CD8-positive, alpha-beta memory T cell (primary cell): ENCODE data around the gene HAO1. TPM values are rescaled to one million over a fixed set of nuclear protein-coding genes. Genes with fewer than 3 reads are reported as not detected.
"Not testable (repeated sequence)": the region's sequence is repeated elsewhere in the genome, so short reads cannot be mapped to it uniquely, and the experiment has no call there.

Experiments
- CTCF ChIA-PET: fragments of 350-600 bp; sonication (Branson Sonifier 250); formaldehyde crosslinking; loops from one replicate; lab custom pipeline; 2021; ENCODE audit warnings: antibody characterized with exemption; lab: Charles Lee
- POLR2A ChIA-PET: fragments of 350-600 bp; sonication (Branson Sonifier 250); formaldehyde crosslinking; loops from one replicate; lab custom pipeline; 2021; ENCODE audit warnings: antibody characterized with exemption; lab: Charles Lee
- DNase-seq, 5 donors: peaks; one replicate each; pipeline versions ENCODE4 v3.0.0 to v3.0.0-alpha.2; 2020 to 2022; ENCODE audit warnings: mixed read lengths in 1 of 5
- H3K27ac ChIP-seq: one replicate; pipeline ENCODE4 v1.7.0; 2013; ENCODE audit warnings: low read depth, mild to moderate bottlenecking, low read length, moderate library complexity
- H3K27me3 ChIP-seq: 2 replicates; pipeline ENCODE4 v1.7.0; 2013; ENCODE audit warnings: low read length, mild to moderate bottlenecking; ENCODE audit not compliant: insufficient read depth, poor library complexity, severe bottlenecking
- H3K36me3 ChIP-seq: 2 replicates; pipeline ENCODE4 v1.7.0; 2013; ENCODE audit warnings: mild to moderate bottlenecking, low read length, moderate library complexity; ENCODE audit not compliant: insufficient read depth
- H3K4me1 ChIP-seq: 2 replicates; pipeline ENCODE4 v1.7.0; 2013; ENCODE audit warnings: mild to moderate bottlenecking, low read length, moderate library complexity; ENCODE audit not compliant: insufficient read depth
- H3K4me3 ChIP-seq: 2 replicates; pipeline ENCODE4 v1.7.0; 2013; ENCODE audit warnings: mild to moderate bottlenecking, low read length
- H3K9me3 ChIP-seq: 2 replicates; pipeline ENCODE4 v1.7.0; 2013; ENCODE audit warnings: mild to moderate bottlenecking, low read length
- H3K27ac Mint-ChIP-seq, 8 donors: one replicate each; pipeline ENCODE4 v1.8.0; 2020 to 2021; ENCODE audit warnings: mixed read lengths in 8 of 8, mild to moderate bottlenecking in 6 of 8, inconsistent platforms in 3 of 8, moderate library complexity in 3 of 8
- H3K27me3 Mint-ChIP-seq, 2 donors: one replicate each; pipeline ENCODE4 v1.8.0; 2020 to 2021; ENCODE audit warnings: mixed read lengths in 2 of 2, mild to moderate bottlenecking in 1 of 2, moderate library complexity in 1 of 2
- H3K36me3 Mint-ChIP-seq, 3 donors: one replicate each; pipeline ENCODE4 v1.8.0; 2020 to 2021; ENCODE audit warnings: mixed read lengths in 3 of 3, inconsistent platforms in 1 of 3, mild to moderate bottlenecking in 1 of 3
- H3K4me1 Mint-ChIP-seq, 3 donors: one replicate each; pipeline ENCODE4 v1.8.0; 2020 to 2021; ENCODE audit warnings: mixed read lengths in 3 of 3, inconsistent platforms in 1 of 3, mild to moderate bottlenecking in 1 of 3
- H3K4me3 Mint-ChIP-seq, 7 donors: one replicate each; pipeline ENCODE4 v1.8.0; 2020 to 2021; ENCODE audit warnings: mixed read lengths in 7 of 7, mild to moderate bottlenecking in 6 of 7, moderate library complexity in 4 of 7, inconsistent platforms in 2 of 7
- H3K9me3 Mint-ChIP-seq, 5 donors: one replicate each; pipeline ENCODE4 v1.8.0; 2020 to 2022; ENCODE audit warnings: mixed read lengths in 5 of 5, mild to moderate bottlenecking in 3 of 5, moderate library complexity in 2 of 5, inconsistent platforms in 1 of 5
- polyA plus RNA-seq: library from polyadenylated mRNA; unstranded; fragments of 300-500 nt; fragmentation: Illumina TruSeq; gene quantifications from one replicate; pipeline ENCODE4 v1.2.3, GENCODE V29; 2021
- total RNA-seq, 2 experiments: library from RNA; stranded (reverse); gene quantifications; one replicate each; pipeline ENCODE4 v1.2.3, GENCODE V29; 2021

The HAO1 gene
- total and polyA plus RNA-seq, 3 experiments from 2014 or later: not detected

DNA sequence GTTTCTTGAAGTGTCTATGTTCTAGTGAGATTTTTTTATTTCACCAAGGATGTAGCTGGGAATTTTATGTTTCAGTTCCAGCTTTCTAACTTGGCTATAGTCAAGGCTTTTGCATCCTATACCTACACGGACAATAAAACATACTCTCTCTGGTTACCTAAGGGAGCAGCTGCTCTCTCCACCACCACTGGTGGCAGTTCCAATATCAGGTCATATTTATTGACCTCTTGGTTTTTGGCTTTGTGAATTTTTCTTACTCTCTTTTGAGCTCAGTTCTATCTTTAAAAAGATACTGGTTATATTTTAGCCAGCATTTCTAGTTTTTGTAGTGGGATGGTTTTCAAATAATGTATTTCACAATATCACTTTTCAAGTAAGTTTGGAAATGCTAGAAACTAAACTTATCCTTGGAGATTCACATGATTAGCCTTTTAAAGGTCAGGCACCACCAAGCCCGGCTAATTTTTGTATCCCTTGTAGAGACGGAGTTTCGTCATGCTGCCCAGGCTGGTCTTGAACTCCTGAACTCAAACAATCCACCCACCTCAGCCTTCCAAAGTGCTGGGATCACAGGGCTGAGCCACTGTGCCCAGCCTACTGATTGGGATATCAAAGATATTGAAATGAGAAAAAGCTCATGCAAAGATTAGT lies 34.7 kb upstream of the HAO1 start:
- H3K4me3 ChIP-seq: no peak overlapping the region
- H3K36me3 ChIP-seq: no peaks in the 10 kb centered on the region
- H3K27ac ChIP-seq: no peak overlapping the region
- ChIA-PET POLR2A (no interaction called here), CTCF (interaction anchor here (1.1 kb wide), 1 partner anchor 8 kb away, joined by 3 read pairs; no protein-coding TSS in a partner anchor)
- Mint-ChIP-seq H3K27ac (peak overlapping the region in 2 of 8 donors; percentile 22 to 77), H3K36me3 (peaks cover 4 to 19% (median 4%) of the 10 kb centered on the region in 3 donors), H3K4me3 (no peak overlapping the region), H3K27me3 (no peaks in the 10 kb centered on the region), H3K9me3 (no peaks in the 10 kb centered on the region), H3K4me1 (no peaks in the 10 kb centered on the region)
- no peak for DNase-seq
- H3K9me3 ChIP-seq: no peaks in the 10 kb centered on the region
- no peaks in the 10 kb centered on the region for H3K27me3 ChIP-seq
- no peaks in the 10 kb centered on the region for H3K4me1 ChIP-seq

DNA sequence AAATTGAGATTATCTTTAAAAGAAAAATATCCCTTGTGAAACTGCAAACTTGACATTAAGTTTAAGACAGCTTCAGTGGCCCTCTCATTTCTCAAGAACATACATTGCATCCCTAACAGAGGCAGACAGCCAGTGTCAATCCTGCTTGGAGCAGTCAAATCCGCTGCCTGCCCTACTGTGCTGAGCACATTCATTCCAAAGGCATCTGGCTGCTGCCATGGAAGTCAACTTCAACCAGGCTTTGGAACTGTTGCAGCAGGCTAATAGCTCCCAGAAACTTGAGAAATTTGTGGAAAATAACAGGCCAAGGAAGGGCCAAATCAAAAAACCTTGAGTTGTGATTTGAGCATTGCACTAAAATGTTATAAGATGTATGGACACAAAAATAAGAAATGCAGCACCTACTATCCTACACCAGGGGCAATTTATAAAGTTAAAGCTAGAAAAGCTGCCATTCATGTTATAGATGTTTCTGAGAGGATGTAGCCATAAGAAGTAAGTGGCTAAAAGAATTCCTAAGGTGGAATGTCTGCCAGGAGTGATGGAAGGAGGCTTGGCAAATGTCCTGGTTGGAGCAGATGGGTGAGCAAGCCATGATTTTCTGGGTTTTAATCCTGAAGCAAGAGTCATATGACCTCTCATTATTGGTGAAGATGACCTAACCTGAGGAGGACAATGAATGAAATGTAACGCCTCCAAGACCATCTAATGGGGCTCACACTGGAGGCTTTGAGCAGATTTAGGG lies 31.4 kb upstream of the HAO1 start:
- Histone ChIP-seq H3K36me3 (no peaks in the 10 kb centered on the region), H3K4me1 (no peaks in the 10 kb centered on the region), H3K27ac (no peak overlapping the region), H3K4me3 (no peak overlapping the region), H3K27me3 (no peaks in the 10 kb centered on the region), H3K9me3 (no peaks in the 10 kb centered on the region)
- Mint-ChIP-seq H3K9me3 (no peaks in the 10 kb centered on the region), H3K36me3 (no peaks in the 10 kb centered on the region), H3K4me3 (no peak overlapping the region), H3K4me1 (no peaks in the 10 kb centered on the region), H3K27ac (no peak overlapping the region), H3K27me3 (no peaks in the 10 kb centered on the region)
- POLR2A ChIA-PET: no interaction called here
- DNase-seq: no peak
- CTCF ChIA-PET: no interaction called here

DNA sequence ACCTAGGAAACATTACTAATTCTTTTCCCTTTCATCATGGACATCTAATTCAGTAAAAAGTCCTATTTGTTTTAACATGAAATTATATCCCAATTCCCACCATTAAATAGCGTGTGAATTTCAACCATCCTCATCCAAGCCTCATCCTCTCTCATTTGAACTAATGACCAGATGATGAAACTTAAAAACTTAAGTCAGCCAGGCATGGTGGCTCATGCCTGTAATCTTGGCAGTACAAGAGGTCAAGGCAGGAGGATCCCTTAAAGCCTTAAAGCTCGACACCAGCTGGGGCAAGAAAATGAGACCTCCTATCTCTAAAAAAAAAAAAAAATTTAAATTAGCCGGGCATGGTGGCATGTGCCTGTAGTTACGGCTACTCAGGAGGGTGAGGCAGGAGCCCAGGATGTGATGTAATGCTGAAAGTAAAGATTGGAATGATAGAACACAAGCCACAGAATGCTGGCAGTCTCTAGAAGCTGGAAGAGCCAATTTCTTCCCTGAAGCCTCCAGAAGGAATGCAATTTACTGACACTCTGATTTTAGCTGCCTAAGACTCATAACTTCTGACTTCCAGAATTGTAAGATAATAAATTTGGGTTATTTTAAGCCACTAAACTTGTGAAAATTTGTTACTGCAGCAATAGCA lies 27.1 kb upstream of the HAO1 start:
- H3K27ac Mint-ChIP-seq: peak overlapping the region in 1 of 8 donors; percentile 10
- Histone ChIP-seq H3K36me3 (no peaks in the 10 kb centered on the region), H3K9me3 (no peaks in the 10 kb centered on the region), H3K4me3 (no peak overlapping the region), H3K27me3 (no peaks in the 10 kb centered on the region), H3K27ac (no peak overlapping the region), H3K4me1 (no peaks in the 10 kb centered on the region)
- CTCF ChIA-PET: interaction anchor here (1.3 kb wide), 1 partner anchor 7 kb away, joined by 3 read pairs; no protein-coding TSS in a partner anchor
- POLR2A ChIA-PET: no interaction called here
- H3K4me3 Mint-ChIP-seq: no peak overlapping the region
- no peaks in the 10 kb centered on the region for H3K36me3 Mint-ChIP-seq
- no peaks in the 10 kb centered on the region for H3K4me1 Mint-ChIP-seq
- no peaks in the 10 kb centered on the region for H3K9me3 Mint-ChIP-seq
- peaks cover 2 to 22% of the 10 kb centered on the region in 2 donors for H3K27me3 Mint-ChIP-seq
- no peak for DNase-seq

GRCh38 chr20:7966176-7966575 lies 25.9 kb upstream of the HAO1 start:
- no peak overlapping the region for H3K27ac ChIP-seq
- ChIA-PET POLR2A (no interaction called here), CTCF (interaction anchor here (1.3 kb wide), 1 partner anchor 9 kb away, joined by 3 read pairs; no protein-coding TSS in a partner anchor)
- H3K27me3 ChIP-seq: no peaks in the 10 kb centered on the region
- Mint-ChIP-seq H3K27ac (no peak overlapping the region), H3K9me3 (no peaks in the 10 kb centered on the region), H3K4me3 (no peak overlapping the region), H3K4me1 (no peaks in the 10 kb centered on the region), H3K36me3 (no peaks in the 10 kb centered on the region), H3K27me3 (peaks cover 5 to 24% of the 10 kb centered on the region in 2 donors)
- H3K9me3 ChIP-seq: no peaks in the 10 kb centered on the region
- no peak overlapping the region for H3K4me3 ChIP-seq
- H3K4me1 ChIP-seq: no peaks in the 10 kb centered on the region
- no peaks in the 10 kb centered on the region for H3K36me3 ChIP-seq
- DNase-seq: no peak

DNA sequence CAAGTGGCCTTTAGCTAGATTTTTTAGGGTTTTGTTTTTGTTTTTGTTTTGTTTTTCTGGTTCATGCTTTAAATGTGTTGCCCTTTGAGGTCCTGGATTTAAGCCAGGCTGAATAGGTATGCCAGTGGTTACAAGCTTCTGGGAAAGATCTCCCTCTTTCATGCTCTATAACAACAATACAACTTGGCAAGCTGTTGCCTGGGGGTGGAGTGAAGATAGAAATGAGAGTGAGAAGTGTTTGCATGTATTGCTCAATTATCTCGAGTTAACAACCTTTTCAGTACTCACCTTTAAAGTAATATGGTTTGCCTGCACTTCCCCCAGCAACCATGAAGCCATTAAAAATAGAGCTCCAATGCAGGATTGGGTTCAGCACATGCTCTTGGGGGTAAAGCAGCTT lies 19.2 kb upstream of the HAO1 start:
- Mint-ChIP-seq H3K4me3 (no peak overlapping the region), H3K27me3 (peaks cover 31 to 67% of the 10 kb centered on the region in 2 donors), H3K36me3 (peaks cover 0 to 3% (median 2%) of the 10 kb centered on the region in 3 donors), H3K4me1 (no peaks in the 10 kb centered on the region), H3K9me3 (peaks cover 0 to 22% (median 2%) of the 10 kb centered on the region in 5 donors), H3K27ac (peak overlapping the region in 1 of 8 donors; percentile 0)
- peaks cover 4% of the 10 kb centered on the region for H3K27me3 ChIP-seq
- no peaks in the 10 kb centered on the region for H3K9me3 ChIP-seq
- no peak overlapping the region for H3K4me3 ChIP-seq
- ChIA-PET CTCF (no interaction called here), POLR2A (no interaction called here)
- no peaks in the 10 kb centered on the region for H3K4me1 ChIP-seq
- no peaks in the 10 kb centered on the region for H3K36me3 ChIP-seq
- no peak overlapping the region for H3K27ac ChIP-seq
- DNase-seq: no peak

DNA sequence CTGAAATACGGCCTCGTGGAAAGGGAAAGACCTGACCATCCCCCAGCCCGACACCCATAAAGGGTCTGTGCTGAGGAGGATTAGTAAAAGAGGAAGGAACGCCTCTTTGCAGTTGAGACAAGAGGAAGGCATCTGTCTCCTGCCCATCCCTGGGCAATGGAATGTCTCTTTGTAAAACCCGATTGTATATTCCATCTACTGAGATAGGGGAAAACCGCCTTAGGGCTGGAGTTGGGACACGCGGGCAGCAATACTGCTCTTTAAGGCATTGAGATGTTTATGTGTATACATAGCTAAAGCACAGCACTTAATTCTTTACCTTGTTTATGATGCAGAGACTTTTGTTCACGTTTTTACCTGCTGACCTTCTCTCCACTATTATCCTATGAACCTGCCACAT lies 16.3 kb upstream of the HAO1 start:
- peaks cover 0 to 30% (median 12%) of the 10 kb centered on the region in 5 donors for H3K9me3 Mint-ChIP-seq

DNA sequence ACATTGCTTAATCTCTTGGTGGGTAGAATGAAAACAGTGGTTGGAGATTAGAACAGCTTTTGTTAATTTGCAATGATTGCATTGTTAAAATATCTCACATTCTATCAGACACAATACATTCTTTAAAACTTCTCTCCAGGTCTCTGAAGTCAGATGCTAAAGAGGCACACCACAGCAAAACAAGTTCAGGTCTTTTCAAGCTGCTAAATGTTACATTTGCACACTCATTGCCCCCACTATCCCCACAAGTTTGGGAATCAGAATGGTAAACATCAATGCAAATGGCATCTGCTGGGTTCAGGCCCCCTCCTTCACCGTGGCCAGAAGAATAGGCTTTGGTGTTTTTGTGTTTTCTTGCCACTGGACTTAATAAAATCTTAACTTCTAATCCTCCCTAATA lies 10.1 kb upstream of the HAO1 start:
- no peaks in the 10 kb centered on the region for H3K36me3 ChIP-seq
- POLR2A ChIA-PET: no interaction called here
- H3K27ac Mint-ChIP-seq: no peak overlapping the region
- H3K27me3 Mint-ChIP-seq: peaks cover 12 to 60% of the 10 kb centered on the region in 2 donors
- H3K27ac ChIP-seq: no peak overlapping the region
- no peaks in the 10 kb centered on the region for H3K27me3 ChIP-seq
- peaks cover 0 to 14% (median 0%) of the 10 kb centered on the region in 3 donors for H3K36me3 Mint-ChIP-seq
- no peak overlapping the region for H3K4me3 ChIP-seq
- DNase-seq: no peak
- H3K4me1 Mint-ChIP-seq: no peaks in the 10 kb centered on the region
- no peak overlapping the region for H3K4me3 Mint-ChIP-seq
- H3K9me3 Mint-ChIP-seq: peaks cover 8 to 31% (median 13%) of the 10 kb centered on the region in 5 donors
- CTCF ChIA-PET: no interaction called here
- H3K4me1 ChIP-seq: no peaks in the 10 kb centered on the region
- H3K9me3 ChIP-seq: no peaks in the 10 kb centered on the region

More for the DNA sequence above, 16.3 kb upstream of the HAO1 start:
- H3K27ac ChIP-seq, H3K27me3 ChIP-seq, H3K36me3 Mint-ChIP-seq, POLR2A ChIA-PET, H3K36me3 ChIP-seq, CTCF ChIA-PET, H3K27ac Mint-ChIP-seq, H3K4me3 Mint-ChIP-seq, H3K9me3 ChIP-seq, H3K4me3 ChIP-seq, DNase-seq, H3K4me1 Mint-ChIP-seq, H3K4me1 ChIP-seq: not testable (repeated sequence)
- H3K27me3 Mint-ChIP-seq: peaks cover 34 to 81% of the 10 kb centered on the region in 2 donors

- H3K9me3 Mint-ChIP-seq: peaks cover 0 to 11% (median 4%) of the 10 kb centered on the region in 5 donors
- H3K27ac ChIP-seq: no peak overlapping the region
- H3K9me3 ChIP-seq: no peaks in the 10 kb centered on the region
- CTCF ChIA-PET: no interaction called here
- no peak overlapping the region for H3K4me3 ChIP-seq
- POLR2A ChIA-PET: no interaction called here
- no peaks in the 10 kb centered on the region for H3K36me3 ChIP-seq
- no peaks in the 10 kb centered on the region for H3K27me3 ChIP-seq
- no peaks in the 10 kb centered on the region for H3K4me1 ChIP-seq
- peaks cover 0 to 8% (median 0%) of the 10 kb centered on the region in 3 donors for H3K36me3 Mint-ChIP-seq
- no peak for DNase-seq
- no peaks in the 10 kb centered on the region for H3K4me1 Mint-ChIP-seq
- H3K27ac Mint-ChIP-seq: no peak overlapping the region
- H3K4me3 Mint-ChIP-seq: no peak overlapping the region
- H3K27me3 Mint-ChIP-seq: peaks cover 8 to 14% of the 10 kb centered on the region in 2 donors
These were observed 3.6 kb upstream of the HAO1 start for GRCh38 chr20:7943891-7944290.
